Gastroesophageal sphincter (tissue), 4 donors: ENCODE measurements around the gene CARHSP1. TPM values are rescaled to one million over a fixed set of nuclear protein-coding genes. Genes with fewer than 3 reads are reported as not detected.
A peak's percentile ranks its signal among the peaks of the same experiment; 100 is the strongest.

Source experiments
- ATAC-seq: fragments of 150-250 bp; one replicate; pipeline ENCODE4 v1.9.1; 2016; ENCODE audit warnings: mild to moderate bottlenecking, moderate library complexity
- H3K27ac ChIP-seq, 4 donors: fragments of 200-600 bp; sonication (generic) in 3 of 4; 1 replicate in 3 of 4; 2 replicates in 1 of 4; pipeline ENCODE4 v1.5.1; 2016 to 2019
- H3K27me3 ChIP-seq: fragments of 200-600 bp; sonication (generic); one replicate; pipeline ENCODE4 v1.5.1; 2019
- H3K36me3 ChIP-seq, 2 donors: fragments of 200-600 bp; sonication (generic); one replicate each; pipeline ENCODE4 v1.5.1; 2019; ENCODE audit warnings: control low read depth in 1 of 2
- H3K4me1 ChIP-seq, 3 donors: fragments of 200-600 bp; sonication (generic); 1 replicate in 2 of 3; 2 replicates in 1 of 3; pipeline ENCODE4 v1.5.1; 2016 to 2019; ENCODE audit warnings: control low read depth in 2 of 3
- H3K4me3 ChIP-seq, 2 donors: fragments of 200-600 bp; sonication (generic); one replicate each; pipeline ENCODE4 v1.5.1; 2019; ENCODE audit warnings: mild to moderate bottlenecking in 1 of 2, moderate library complexity in 1 of 2
- H3K9me3 ChIP-seq, 3 donors: fragments of 200-600 bp; sonication (generic); one replicate each; pipeline ENCODE4 v1.5.1; 2017 to 2019; ENCODE audit warnings: control low read depth in 2 of 3
- CTCF ChIP-seq, 4 experiments: fragments of 200-600 bp in 2 of 4; fragments of 450-650 bp in 2 of 4; sonication (generic) in 1 of 4; IDR thresholded peaks; one replicate each; pipeline ENCODE4 v1.5.1; 2017 to 2019; ENCODE audit warnings: antibody characterized with exemption in 4 of 4, mild to moderate bottlenecking in 2 of 4, moderate library complexity in 2 of 4
- EP300 ChIP-seq: sonication (generic); formaldehyde crosslinking; IDR thresholded peaks from one replicate; pipeline ENCODE4 v1.6.1; 2017; ENCODE audit warnings: antibody characterized with exemption, mild to moderate bottlenecking
- POLR2A ChIP-seq, 2 donors: fragments of 450-650 bp; IDR thresholded peaks; one replicate each; pipeline ENCODE4 v1.6.1; 2017; ENCODE audit warnings: antibody characterized with exemption in 2 of 2, mild to moderate bottlenecking in 2 of 2, moderate library complexity in 1 of 2
- POLR2AphosphoS5 ChIP-seq: sonication (generic); formaldehyde crosslinking; IDR thresholded peaks from one replicate; pipeline ENCODE4 v1.6.1; 2017; ENCODE audit warnings: antibody characterized with exemption
- WGBS, 2 donors: methylation state at CpG; one replicate each; pipeline ENCODE4 v1.1.5; 2018; ENCODE audit warnings: low coverage in 1 of 2; 5-methylcytosine and 5-hydroxymethylcytosine counted together
- total RNA-seq, 4 donors: library from RNA; depleted of rRNA; stranded (reverse); fragments of >200 nt; gene quantifications; one replicate each; pipeline ENCODE4 v1.1.0, GENCODE V29; 2016

CARHSP1 gene
- total RNA-seq, 4 donors from 2014 or later, result 29.3 to 79.8 (median 72.5) TPM

- Histone ChIP-seq H3K36me3 (peaks cover 0 to 92% of the 10 kb centered on the region in 2 donors), H3K27me3 (no peaks in the 10 kb centered on the region), H3K4me3 (no peak overlapping the region), H3K27ac (peak overlapping the region in 1 of 4 donors; percentile 31), H3K9me3 (no peaks in the 10 kb centered on the region), H3K4me1 (peaks cover 0 to 28% (median 4%) of the 10 kb centered on the region in 3 donors)
- no peak for ATAC-seq
- WGBS, 2 donors, result 77 to 80% methylated on average over 2 to 3 of the region's 9 CpGs
- TF ChIP-seq CTCF (IDR thresholded peaks at IDR 0.05) (no peak), POLR2A (IDR thresholded peaks at IDR 0.05) (no peak), POLR2AphosphoS5 (no peak), EP300 (no peak)
Measured at GRCh38 chr16:8854298-8854948, 14.4 kb downstream of the CARHSP1 start.

- Histone ChIP-seq H3K9me3 (no peaks in the 10 kb centered on the region), H3K27ac (peak overlapping the region in 2 of 4 donors; percentile 12 to 24), H3K4me1 (peaks cover 0 to 24% (median 0%) of the 10 kb centered on the region in 3 donors), H3K4me3 (no peak overlapping the region), H3K27me3 (no peaks in the 10 kb centered on the region), H3K36me3 (peaks cover 0 to 93% of the 10 kb centered on the region in 2 donors)
- no peak for ATAC-seq
- TF ChIP-seq EP300 (no peak), POLR2AphosphoS5 (no peak), POLR2A (IDR thresholded peaks at IDR 0.05) (no peak), CTCF (IDR thresholded peaks at IDR 0.05) (no peak)
- WGBS, 2 donors, result 91% methylated on average over 7 of the region's 7 CpGs; no CpG with 5 or more reads in 1 of the 2 donors
Measured at GRCh38 chr16:8853611-8854010, 15.2 kb downstream of the CARHSP1 start.

DNA sequence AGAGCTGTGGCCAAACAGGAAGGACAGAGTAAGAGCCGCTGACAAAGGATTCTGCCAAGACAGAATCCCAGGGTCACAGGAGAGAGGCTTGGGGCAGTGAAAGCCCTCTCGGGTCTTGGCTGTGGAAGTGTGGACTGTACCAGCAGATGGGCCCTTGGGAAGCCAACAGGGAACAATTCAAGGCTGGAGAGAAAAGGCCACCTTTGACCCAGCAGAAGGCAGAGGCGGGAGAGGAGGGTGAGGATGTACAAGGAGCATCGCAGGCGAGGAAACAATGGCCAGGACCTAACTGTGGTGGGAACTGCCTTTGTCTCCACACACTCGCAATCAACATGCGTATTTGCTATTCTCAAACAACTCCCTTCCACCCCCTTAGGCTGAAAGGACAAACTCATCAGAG is 15.7 kb downstream of the CARHSP1 start:
- Histone ChIP-seq H3K27ac (peak overlapping the region in 3 of 4 donors; percentile 12 to 37 (median 24)), H3K4me1 (peaks cover 0 to 19% (median 0%) of the 10 kb centered on the region in 3 donors), H3K9me3 (no peaks in the 10 kb centered on the region), H3K27me3 (no peaks in the 10 kb centered on the region), H3K4me3 (no peak overlapping the region), H3K36me3 (peaks cover 0 to 93% of the 10 kb centered on the region in 2 donors)
- no peak for ATAC-seq
- TF ChIP-seq POLR2AphosphoS5 (no peak), EP300 (no peak), CTCF (IDR thresholded peaks at IDR 0.05) (no peak), POLR2A (IDR thresholded peaks at IDR 0.05) (no peak)
- 71 to 80% methylated on average over 4 to 5 of the region's 7 CpGs for WGBS, 2 donors

GRCh38 chr16:8852534-8852933 is 16.3 kb downstream of the CARHSP1 start:
- Histone ChIP-seq H3K4me1 (peaks cover 0 to 17% (median 0%) of the 10 kb centered on the region in 3 donors), H3K27me3 (no peaks in the 10 kb centered on the region), H3K27ac (peak overlapping the region in 3 of 4 donors; percentile 12 to 37 (median 24)), H3K4me3 (no peak overlapping the region), H3K9me3 (no peaks in the 10 kb centered on the region), H3K36me3 (peaks cover 0 to 93% of the 10 kb centered on the region in 2 donors)
- 68 to 74% methylated on average over 3 to 8 of the region's 8 CpGs for WGBS, 2 donors
- no peak for TF ChIP-seq POLR2AphosphoS5
- TF ChIP-seq CTCF (IDR thresholded peaks at IDR 0.05), result no peak
- no peak for TF ChIP-seq POLR2A (IDR thresholded peaks at IDR 0.05)
- no peak for TF ChIP-seq EP300
- no peak for ATAC-seq
